ENCODE data around the gene ST6GALNAC2. TPM values are rescaled to one million over a fixed set of nuclear protein-coding genes. Genes with fewer than 3 reads are reported as not detected.
"Not testable (repeated sequence)": the region's sequence is repeated elsewhere in the genome, so short reads cannot be mapped to it uniquely, and the experiment has no call there.

The ST6GALNAC2 gene
- total and polyA plus RNA-seq, 8 donors: 2.1 to 30.2 (median 4.7) TPM

GRCh38 chr17:76561332-76561731 lies 24.3 kb downstream of the ST6GALNAC2 start:
- peaks cover 50 to 71% of the 10 kb centered on the region in 2 donors for H3K4me1 ChIP-seq
- DNase-seq: no peak
- TF ChIP-seq CTCF (IDR thresholded peaks at IDR 0.05): no peak
- peak overlapping the region; percentile 70 to 75 for H3K27ac ChIP-seq
- no peak for ATAC-seq
- H3K27me3 ChIP-seq: no peaks in the 10 kb centered on the region
- intact Hi-C loops (cut with DNase I): loop anchor here in 1 of 2 donors (5.0 kb wide), 1 partner anchor 61 kb away; no protein-coding TSS in a partner anchor
- H3K36me3 ChIP-seq: peaks cover 0 to 42% of the 10 kb centered on the region in 2 donors
- H3K9me3 ChIP-seq: no peaks in the 10 kb centered on the region
- H3K4me3 ChIP-seq: peak overlapping the region in 1 of 2 donors; percentile 88

DNA sequence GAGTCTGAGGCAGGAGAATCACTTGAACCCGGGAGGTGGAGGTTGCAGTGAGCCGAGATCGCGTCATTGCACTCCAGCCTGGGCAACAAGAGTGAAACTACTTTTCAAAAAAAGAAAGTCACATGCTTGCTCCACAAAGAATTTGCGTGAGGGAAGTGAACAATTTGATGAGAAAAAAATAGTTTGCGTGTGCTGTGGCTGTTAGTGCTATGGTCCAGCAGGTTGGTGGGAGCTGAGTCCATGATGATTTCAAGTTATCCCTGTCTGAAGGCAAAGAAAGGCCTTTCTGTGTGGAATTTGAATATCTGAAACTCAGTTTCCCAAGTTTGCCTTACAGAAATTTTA lies 24.8 kb downstream of the ST6GALNAC2 start:
- no peak for ATAC-seq
- intact Hi-C loops (cut with DNase I): loop anchor here in 1 of 2 donors (5.0 kb wide), 1 partner anchor 61 kb away; no protein-coding TSS in a partner anchor
- H3K27ac ChIP-seq: peak overlapping the region; percentile 70 to 75
- no peaks in the 10 kb centered on the region for H3K9me3 ChIP-seq
- no peak for TF ChIP-seq CTCF (IDR thresholded peaks at IDR 0.05)
- peaks cover 0 to 37% of the 10 kb centered on the region in 2 donors for H3K36me3 ChIP-seq
- peak overlapping the region in 1 of 2 donors; percentile 88 for H3K4me3 ChIP-seq
- no peaks in the 10 kb centered on the region for H3K27me3 ChIP-seq
- H3K4me1 ChIP-seq: peaks cover 50 to 71% of the 10 kb centered on the region in 2 donors
- no peak for DNase-seq

DNA sequence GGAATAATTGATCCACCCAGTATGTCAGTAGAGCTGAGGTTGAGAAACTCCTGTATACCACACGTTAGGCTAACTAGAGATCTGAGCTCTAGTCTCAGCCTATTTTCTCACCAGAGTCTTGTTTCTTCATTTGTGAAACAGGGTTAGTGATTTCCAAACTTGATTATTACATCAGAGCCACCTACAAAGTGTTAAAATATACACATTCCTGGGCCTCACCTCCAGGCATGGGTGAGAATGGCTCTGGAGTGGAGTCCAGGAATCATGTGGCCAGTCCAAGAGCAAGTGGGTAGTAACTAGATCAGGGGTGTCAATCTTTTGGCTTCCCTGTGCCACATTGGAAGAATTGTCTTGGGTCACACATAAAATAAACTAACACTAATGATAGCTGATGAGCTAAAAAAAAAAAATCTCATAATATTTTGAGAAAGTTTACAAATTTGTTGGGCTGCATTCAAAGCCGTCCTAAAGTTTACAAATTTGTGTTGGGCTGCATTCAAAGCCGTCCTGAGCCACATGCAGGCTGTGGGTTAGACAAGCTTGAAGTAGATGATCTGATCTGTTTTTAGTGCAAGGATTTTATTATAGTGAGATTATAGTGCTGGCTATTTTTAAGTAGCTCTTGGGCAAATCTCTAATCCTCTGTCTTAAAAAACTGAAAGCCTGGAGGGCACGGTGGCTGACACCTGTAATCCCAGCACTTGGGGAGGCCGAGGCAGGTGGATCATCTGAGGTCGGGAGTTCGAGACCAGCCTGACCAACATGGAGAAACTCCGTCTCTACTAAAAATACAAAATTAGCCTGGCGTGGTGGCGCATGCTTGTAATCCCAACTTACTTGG lies 25.4 kb downstream of the ST6GALNAC2 start:
- no peak for ATAC-seq
- H3K9me3 ChIP-seq: no peaks in the 10 kb centered on the region
- H3K27ac ChIP-seq: peak overlapping the region; percentile 70 to 75
- intact Hi-C loops (cut with DNase I): loop anchor here in 1 of 2 donors (5.0 kb wide), 1 partner anchor 62 kb away; no protein-coding TSS in a partner anchor
- no peaks in the 10 kb centered on the region for H3K27me3 ChIP-seq
- peak overlapping the region in 1 of 2 donors; percentile 88 for H3K4me3 ChIP-seq
- no peak for TF ChIP-seq CTCF (IDR thresholded peaks at IDR 0.05)
- peaks cover 0 to 31% of the 10 kb centered on the region in 2 donors for H3K36me3 ChIP-seq
- no peak for DNase-seq
- peaks cover 50 to 65% of the 10 kb centered on the region in 2 donors for H3K4me1 ChIP-seq

DNA sequence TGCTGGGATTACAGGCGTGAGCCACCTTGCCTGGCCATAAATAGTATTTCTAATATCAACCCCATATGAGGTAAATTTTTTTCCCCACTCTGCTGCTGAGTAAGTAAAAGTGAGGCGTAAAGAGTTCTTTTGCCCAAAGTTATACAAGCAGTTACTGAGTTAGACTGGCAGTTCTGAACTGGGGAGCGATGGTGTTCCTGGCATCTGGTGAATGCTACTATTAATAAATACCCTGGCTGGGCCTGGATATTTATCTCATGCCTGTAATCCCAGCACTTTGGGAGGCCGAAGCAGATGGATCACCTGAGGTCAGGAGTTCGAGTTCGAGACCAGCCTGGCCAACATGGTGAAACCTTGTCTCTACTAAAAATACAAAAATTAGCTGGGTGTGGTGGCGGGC lies 26.2 kb downstream of the ST6GALNAC2 start:
- peak overlapping the region in 1 of 2 donors; percentile 88 for H3K4me3 ChIP-seq
- intact Hi-C loops (cut with DNase I): loop anchor here in 1 of 2 donors (10.0 kb wide), 1 partner anchor 155 kb away; the partner anchor contains the start of gene MXRA7
- not testable (repeated sequence) for H3K27me3 ChIP-seq, ATAC-seq, H3K9me3 ChIP-seq, DNase-seq
- H3K27ac ChIP-seq: peak overlapping the region; percentile 70 to 75
- H3K36me3 ChIP-seq: peaks cover 0 to 24% of the 10 kb centered on the region in 2 donors
- peaks cover 50 to 65% of the 10 kb centered on the region in 2 donors for H3K4me1 ChIP-seq

GRCh38 chr17:76558198-76559095 lies 27.2 kb downstream of the ST6GALNAC2 start:
- H3K9me3 ChIP-seq: no peaks in the 10 kb centered on the region
- peaks cover 50 to 64% of the 10 kb centered on the region in 2 donors for H3K4me1 ChIP-seq
- peaks cover 0 to 14% of the 10 kb centered on the region in 2 donors for H3K36me3 ChIP-seq
- peak; percentile 39 for ATAC-seq
- peak overlapping the region; percentile 95 for H3K27ac ChIP-seq
- H3K4me3 ChIP-seq: peak overlapping the region; percentile 81 to 88
- no peak for DNase-seq
- intact Hi-C loops (cut with DNase I): loop anchor here in 1 of 2 donors (10.0 kb wide), 1 partner anchor 156 kb away; the partner anchor contains the start of gene MXRA7
- TF ChIP-seq CTCF (IDR thresholded peaks at IDR 0.05): peak in 1 of 2 donors; percentile 44
- no peaks in the 10 kb centered on the region for H3K27me3 ChIP-seq
